ENCODE data around the gene LDLRAD4. TPM values are rescaled to one million over a fixed set of nuclear protein-coding genes. Genes with fewer than 3 reads are reported as not detected.

The LDLRAD4 gene
- total RNA-seq, 2 donors from 2014 or later, result 11.7 to 17.0 TPM

DNA sequence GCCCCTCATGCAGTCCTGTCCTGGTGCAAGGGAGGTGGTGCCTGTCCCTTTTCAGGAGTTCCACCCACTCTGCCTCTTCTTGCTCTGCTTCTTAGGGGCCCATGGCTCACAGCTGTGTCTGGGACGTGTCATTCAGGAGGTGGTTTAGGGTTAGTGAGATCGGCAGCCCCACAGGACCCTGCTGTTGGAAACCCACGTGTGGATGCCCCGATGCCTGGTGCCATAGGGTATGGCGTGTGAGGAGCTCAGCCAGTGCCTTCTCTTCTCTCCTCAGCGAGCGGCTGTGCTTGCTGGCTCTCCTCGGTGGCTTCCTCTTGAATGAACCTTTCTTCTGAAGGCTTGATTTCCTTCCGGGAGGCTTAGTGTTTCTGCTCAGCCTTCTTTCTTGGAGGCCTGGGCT, 55.2 kb downstream of the LDLRAD4 start:
- TF ChIP-seq, protein P1, sequence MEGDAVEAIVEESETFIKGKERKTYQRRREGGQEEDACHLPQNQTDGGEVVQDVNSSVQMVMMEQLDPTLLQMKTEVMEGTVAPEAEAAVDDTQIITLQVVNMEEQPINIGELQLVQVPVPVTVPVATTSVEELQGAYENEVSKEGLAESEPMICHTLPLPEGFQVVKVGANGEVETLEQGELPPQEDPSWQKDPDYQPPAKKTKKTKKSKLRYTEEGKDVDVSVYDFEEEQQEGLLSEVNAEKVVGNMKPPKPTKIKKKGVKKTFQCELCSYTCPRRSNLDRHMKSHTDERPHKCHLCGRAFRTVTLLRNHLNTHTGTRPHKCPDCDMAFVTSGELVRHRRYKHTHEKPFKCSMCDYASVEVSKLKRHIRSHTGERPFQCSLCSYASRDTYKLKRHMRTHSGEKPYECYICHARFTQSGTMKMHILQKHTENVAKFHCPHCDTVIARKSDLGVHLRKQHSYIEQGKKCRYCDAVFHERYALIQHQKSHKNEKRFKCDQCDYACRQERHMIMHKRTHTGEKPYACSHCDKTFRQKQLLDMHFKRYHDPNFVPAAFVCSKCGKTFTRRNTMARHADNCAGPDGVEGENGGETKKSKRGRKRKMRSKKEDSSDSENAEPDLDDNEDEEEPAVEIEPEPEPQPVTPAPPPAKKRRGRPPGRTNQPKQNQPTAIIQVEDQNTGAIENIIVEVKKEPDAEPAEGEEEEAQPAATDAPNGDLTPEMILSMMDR (IDR thresholded peaks at IDR 0.05), result no peak
- DNase-seq, result no peak
- Histone ChIP-seq H3K9me3 (no peaks in the 10 kb centered on the region), H3K4me3 (no peak overlapping the region), H3K9ac (ENCODE audit: low read depth in 2 of 2, low read length in 2 of 2) (no peak overlapping the region), H3K36me3 (no peaks in the 10 kb centered on the region), H3K4me1 (no peaks in the 10 kb centered on the region), H3K27ac (no peak overlapping the region), H3K27me3 (no peaks in the 10 kb centered on the region)
- intact Hi-C loops (cut with DNase I), result no loop called here

DNA sequence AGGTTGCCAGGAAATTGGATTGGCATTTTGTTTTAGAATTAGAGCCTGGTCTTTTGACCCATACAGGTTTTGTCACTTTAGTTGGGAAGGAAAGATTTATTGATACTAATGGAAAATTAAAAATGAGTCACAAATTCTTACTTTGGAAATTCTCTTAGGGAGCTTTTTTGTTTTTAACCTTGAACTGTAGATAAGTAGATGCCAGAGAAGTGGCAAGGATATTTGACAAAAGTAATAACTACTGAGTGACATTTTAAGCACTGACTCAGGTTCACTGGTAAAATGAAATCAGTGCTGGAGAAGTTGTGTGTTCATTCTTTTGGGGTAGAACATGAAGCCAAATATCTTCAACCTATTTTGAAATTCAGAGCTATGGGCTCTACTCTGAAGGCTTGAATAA, 56.5 kb downstream of the LDLRAD4 start:
- no peak overlapping the region for H3K27ac ChIP-seq
- intact Hi-C loops (cut with DNase I), result no loop called here

DNA sequence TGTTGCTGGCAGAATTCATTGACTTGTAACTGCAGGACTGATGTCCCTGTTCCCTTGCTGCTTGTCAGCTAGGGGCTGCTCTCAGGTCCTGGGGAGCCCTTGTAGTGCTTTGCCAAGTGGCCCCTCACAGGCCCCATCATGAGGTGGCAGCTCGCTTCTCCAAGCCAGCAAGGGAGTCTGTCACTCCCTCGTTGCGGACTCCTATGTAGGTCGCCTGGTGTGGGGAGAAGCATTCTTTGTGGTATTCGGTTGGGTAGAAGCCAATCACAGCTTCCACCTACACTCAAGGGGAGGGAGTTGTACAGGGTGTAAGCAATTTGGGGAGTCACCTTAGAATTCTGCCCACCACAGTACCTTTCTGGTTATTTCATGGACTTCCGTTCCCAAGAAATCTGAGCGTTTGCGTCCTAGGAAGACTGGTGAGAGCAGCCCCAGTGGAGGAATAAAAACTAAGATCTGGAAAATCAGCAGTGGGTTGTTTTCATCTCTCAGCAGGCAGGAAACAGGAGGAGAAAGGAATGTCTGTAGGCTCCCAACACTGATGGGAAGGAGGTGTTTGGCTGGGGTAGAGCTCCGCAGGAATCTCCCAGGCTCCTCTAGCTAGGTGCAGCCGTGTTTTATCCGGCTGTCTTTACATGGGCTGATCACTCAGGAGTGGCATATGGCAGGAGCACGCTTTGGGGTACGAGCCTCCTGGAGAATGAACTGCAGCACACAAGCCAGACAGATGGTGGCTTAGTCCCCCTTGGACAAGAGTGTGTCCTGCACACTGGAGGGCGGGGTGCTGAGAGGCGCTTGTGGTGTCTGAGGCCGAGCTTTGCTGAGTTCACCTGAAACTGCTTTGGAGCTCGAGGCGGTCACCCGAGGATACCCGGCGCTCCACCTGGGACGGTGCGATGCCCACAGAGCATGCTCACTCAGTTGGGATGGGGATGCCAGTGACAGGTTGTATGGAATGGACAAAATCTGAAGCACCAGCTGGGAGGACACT, 58.3 kb downstream of the LDLRAD4 start:
- TF ChIP-seq, protein P1 (IDR thresholded peaks at IDR 0.05), result no peak
- no peaks in the 10 kb centered on the region for H3K4me1 ChIP-seq
- no peaks in the 10 kb centered on the region for H3K9me3 ChIP-seq
- H3K27ac ChIP-seq, result no peak overlapping the region
- intact Hi-C loops (cut with DNase I), result no loop called here
- H3K9ac ChIP-seq (ENCODE audit: low read depth in 2 of 2, low read length in 2 of 2), result no peak overlapping the region
- H3K36me3 ChIP-seq, result no peaks in the 10 kb centered on the region
- H3K4me3 ChIP-seq, result no peak overlapping the region
- H3K27me3 ChIP-seq, result no peaks in the 10 kb centered on the region
- no peak for DNase-seq

More for the DNA sequence above, 56.5 kb downstream of the LDLRAD4 start:
- no peak for DNase-seq
- H3K36me3 ChIP-seq, result no peaks in the 10 kb centered on the region
- no peak overlapping the region for H3K4me3 ChIP-seq
- H3K27me3 ChIP-seq, result no peaks in the 10 kb centered on the region
- no peaks in the 10 kb centered on the region for H3K4me1 ChIP-seq
- no peaks in the 10 kb centered on the region for H3K9me3 ChIP-seq
- TF ChIP-seq, protein P1 (IDR thresholded peaks at IDR 0.05), result no peak
- H3K9ac ChIP-seq (ENCODE audit: low read depth in 2 of 2, low read length in 2 of 2), result no peak overlapping the region

DNA sequence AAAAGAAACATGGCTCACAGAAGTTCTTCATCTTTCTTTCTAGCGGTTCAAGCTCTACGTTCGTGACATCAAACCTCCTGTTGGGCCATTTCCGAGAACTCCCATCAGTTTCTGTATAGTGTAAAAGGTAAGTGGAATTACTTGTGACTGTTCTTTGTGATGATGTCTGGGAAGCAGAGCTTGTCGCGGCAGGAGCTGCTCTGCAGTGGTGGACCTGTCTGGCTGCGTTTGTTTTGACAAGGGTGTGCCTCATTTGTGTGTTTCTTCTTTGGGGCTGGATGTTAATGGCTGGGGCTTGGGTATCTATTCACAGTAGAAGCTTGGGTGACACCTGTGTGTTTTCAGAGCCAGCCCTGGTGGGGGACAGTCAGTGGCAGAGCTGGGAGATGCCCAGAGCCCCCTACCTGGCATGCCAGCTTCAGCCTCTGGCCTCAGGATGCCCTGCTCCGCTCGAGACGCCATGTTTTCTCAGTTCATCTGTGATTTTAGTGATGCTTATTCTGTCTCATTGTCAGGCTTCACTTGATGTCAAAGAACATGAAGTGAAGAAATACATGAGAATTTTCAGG, 59.6 kb downstream of the LDLRAD4 start:
- intact Hi-C loops (cut with DNase I), result no loop called here
- DNase-seq, result no peak

More for the DNA sequence above, 59.6 kb downstream of the LDLRAD4 start:
- TF ChIP-seq, protein P1 (IDR thresholded peaks at IDR 0.05), result no peak
- Histone ChIP-seq H3K9ac (ENCODE audit: low read depth in 2 of 2, low read length in 2 of 2) (no peak overlapping the region), H3K36me3 (no peaks in the 10 kb centered on the region), H3K27me3 (no peaks in the 10 kb centered on the region), H3K4me1 (no peaks in the 10 kb centered on the region), H3K4me3 (no peak overlapping the region), H3K9me3 (no peaks in the 10 kb centered on the region), H3K27ac (no peak overlapping the region)
